Esophagus muscularis mucosa (tissue), 4 donors: ENCODE results near the gene TP63. TPM values are rescaled to one million over a fixed set of nuclear protein-coding genes. Genes with fewer than 3 reads are reported as not detected.

Experiments
- DNase-seq: peaks from one replicate; pipeline ENCODE4 v3.0.0-alpha.2; 2017; ENCODE audit errors: extremely low spot score
- H3K27ac ChIP-seq, 4 donors: fragments of 200-600 bp; sonication (generic); replicated peaks in 1 of 4; 1 replicate in 3 of 4; 2 replicates in 1 of 4; pipeline ENCODE4 v1.5.1; 2016 to 2019; ENCODE audit warnings: mild to moderate bottlenecking in 1 of 4
- H3K27me3 ChIP-seq, 4 donors: fragments of 200-600 bp; sonication (generic); one replicate each; pipeline versions ENCODE4 v1.5.1 to v1.6.0; 2016 to 2019
- H3K36me3 ChIP-seq, 4 donors: fragments of 200-600 bp; sonication (generic); one replicate each; pipeline ENCODE4 v1.5.1; 2016 to 2019
- H3K4me1 ChIP-seq, 4 donors: fragments of 200-600 bp; sonication (generic); one replicate each; pipeline ENCODE4 v1.5.1; 2016 to 2019
- H3K4me3 ChIP-seq, 4 donors: fragments of 200-600 bp; sonication (generic); 1 replicate in 2 of 4; 2 replicates in 2 of 4; pipeline ENCODE4 v1.5.1; 2016 to 2019; ENCODE audit warnings: mild to moderate bottlenecking in 4 of 4, moderate library complexity in 1 of 4
- H3K9me3 ChIP-seq, 4 donors: fragments of 200-600 bp; sonication (generic); 1 replicate in 3 of 4; 2 replicates in 1 of 4; pipeline ENCODE4 v1.5.1; 2016 to 2019
- CTCF ChIP-seq, 3 experiments: fragments of 200-600 bp in 2 of 3; fragments of 450-650 bp in 1 of 3; sonication (generic) in 2 of 3; IDR thresholded peaks; one replicate each; pipeline ENCODE4 v1.5.1; 2017 to 2019; ENCODE audit warnings: antibody characterized with exemption in 3 of 3, mild to moderate bottlenecking in 2 of 3, moderate library complexity in 1 of 3
- EP300 ChIP-seq: sonication (generic); formaldehyde crosslinking; IDR thresholded peaks from one replicate; pipeline ENCODE4 v1.6.1; 2017; ENCODE audit warnings: antibody characterized with exemption
- POLR2A ChIP-seq: fragments of 450-650 bp; IDR thresholded peaks from one replicate; pipeline ENCODE4 v1.6.1; 2017; ENCODE audit warnings: antibody characterized with exemption, moderate library complexity, mild to moderate bottlenecking, low read depth
- POLR2AphosphoS5 ChIP-seq, 2 donors: sonication (generic); formaldehyde crosslinking; IDR thresholded peaks; one replicate each; pipeline ENCODE4 v1.6.1; 2017; ENCODE audit warnings: antibody characterized with exemption in 2 of 2
- WGBS: methylation state at CpG from one replicate; pipeline ENCODE4 v1.1.5; 2018; 5-methylcytosine and 5-hydroxymethylcytosine counted together
- intact Hi-C: fragments of 100-400 bp; cut with DNase I; formaldehyde crosslinking; loops from one replicate; pipeline ENCODE4 v1.15.1; 2023
- total RNA-seq, 4 donors: library from RNA; depleted of rRNA; stranded (reverse); fragments of >200 nt; gene quantifications; one replicate each; pipeline versions ENCODE4 v1.1.0 to v1.2.1, GENCODE V29; 2016

The TP63 gene
- total RNA-seq, 4 donors from 2014 or later = under 0.01 to 0.34 (median 0.21) TPM

- Histone ChIP-seq H3K4me1 (no peaks in the 10 kb centered on the region), H3K27me3 (no peaks in the 10 kb centered on the region), H3K36me3 (no peaks in the 10 kb centered on the region), H3K27ac (no peak overlapping the region), H3K9me3 (no peaks in the 10 kb centered on the region), H3K4me3 (no peak overlapping the region)
- TF ChIP-seq EP300 = no peak
- no peak for TF ChIP-seq POLR2AphosphoS5 (IDR thresholded peaks at IDR 0.05)
- TF ChIP-seq CTCF (IDR thresholded peaks at IDR 0.05) = no peak
- no peak for TF ChIP-seq POLR2A
- DNase-seq = no peak
- intact Hi-C loops = no loop called here
- 70% methylated on average over 7 of the region's 7 CpGs for WGBS
These were observed 306.3 kb downstream of the TP63 start for GRCh38 chr3:189937302-189938127.

GRCh38 chr3:189941125-189941524 lies 309.9 kb downstream of the TP63 start:
- no peak for DNase-seq
- H3K27ac ChIP-seq = no peak overlapping the region
- H3K4me3 ChIP-seq = no peak overlapping the region
- no peaks in the 10 kb centered on the region for H3K36me3 ChIP-seq
- WGBS = 83% methylated on average over 5 of the region's 5 CpGs
- intact Hi-C loops = no loop called here
- no peaks in the 10 kb centered on the region for H3K27me3 ChIP-seq
- no peaks in the 10 kb centered on the region for H3K4me1 ChIP-seq
- no peak for TF ChIP-seq CTCF (IDR thresholded peaks at IDR 0.05)
- no peak for TF ChIP-seq POLR2AphosphoS5 (IDR thresholded peaks at IDR 0.05)
- TF ChIP-seq EP300 = no peak
- no peak for TF ChIP-seq POLR2A
- no peaks in the 10 kb centered on the region for H3K9me3 ChIP-seq

GRCh38 chr3:189941679-189942078 lies 310.5 kb downstream of the TP63 start:
- TF ChIP-seq CTCF (IDR thresholded peaks at IDR 0.05) (no peak), POLR2A (no peak), POLR2AphosphoS5 (IDR thresholded peaks at IDR 0.05) (no peak), EP300 (no peak)
- intact Hi-C loops = no loop called here
- 71% methylated on average over 2 of the region's 2 CpGs for WGBS

GRCh38 chr3:189942948-189943347 lies 311.8 kb downstream of the TP63 start:
- H3K27me3 ChIP-seq = no peaks in the 10 kb centered on the region
- intact Hi-C loops = no loop called here
- no peak overlapping the region for H3K27ac ChIP-seq
- TF ChIP-seq POLR2AphosphoS5 (IDR thresholded peaks at IDR 0.05) (no peak), EP300 (no peak), POLR2A (no peak), CTCF (IDR thresholded peaks at IDR 0.05) (no peak)
- no peak for DNase-seq
- no peaks in the 10 kb centered on the region for H3K36me3 ChIP-seq
- no peaks in the 10 kb centered on the region for H3K4me1 ChIP-seq
- no peak overlapping the region for H3K4me3 ChIP-seq
- WGBS = 83% methylated on average over 3 of the region's 3 CpGs
- no peaks in the 10 kb centered on the region for H3K9me3 ChIP-seq

More at GRCh38 chr3:189941679-189942078, 310.5 kb downstream of the TP63 start:
- Histone ChIP-seq H3K4me1 (no peaks in the 10 kb centered on the region), H3K27me3 (no peaks in the 10 kb centered on the region), H3K9me3 (no peaks in the 10 kb centered on the region), H3K36me3 (no peaks in the 10 kb centered on the region), H3K27ac (no peak overlapping the region), H3K4me3 (no peak overlapping the region)
- no peak for DNase-seq
